Measurements from ENCODE around the gene IFNG. TPM values are rescaled to one million over a fixed set of nuclear protein-coding genes. Genes with fewer than 3 reads are reported as not detected.
"Not testable (repeated sequence)": the region's sequence is repeated elsewhere in the genome, so short reads cannot be mapped to it uniquely, and the experiment has no call there.

The IFNG gene
- not detected for total RNA-seq

GRCh38 chr12:68159681-68160304 lies at the start of gene IFNG:
Gene IFNG, minus strand, starts transcription at chr12:68159740. Its CDS starts 125 bp downstream, at chr12:68159615.
- no peak within 1 kb of the TSS for H3K9ac ChIP-seq (ENCODE audit: low read depth in 1 of 3, low read length in 3 of 3)
- no peaks in the 10 kb centered on the region for H3K27me3 ChIP-seq (ENCODE audit: control insufficient read depth in 3 of 3, insufficient read depth in 3 of 3, low read length in 3 of 3)
- H3K4me3 ChIP-seq (ENCODE audit: low read length in 3 of 3) = no peak within 1 kb of the TSS
- H3K4me1 ChIP-seq (ENCODE audit: control insufficient read depth in 3 of 3, insufficient read depth in 3 of 3, low read length in 3 of 3) = no peaks in the 10 kb centered on the region
- no peak within 1 kb of the TSS for H3K27ac ChIP-seq (ENCODE audit: low read depth, low read length)
- H3K36me3 ChIP-seq (ENCODE audit: control insufficient read depth in 3 of 3, insufficient read depth in 3 of 3, low read length in 3 of 3) = no peaks in the 10 kb centered on the region
- H3K9me3 ChIP-seq (ENCODE audit: control insufficient read depth in 3 of 3, low read length in 3 of 3) = no peaks in the 10 kb centered on the region

DNA sequence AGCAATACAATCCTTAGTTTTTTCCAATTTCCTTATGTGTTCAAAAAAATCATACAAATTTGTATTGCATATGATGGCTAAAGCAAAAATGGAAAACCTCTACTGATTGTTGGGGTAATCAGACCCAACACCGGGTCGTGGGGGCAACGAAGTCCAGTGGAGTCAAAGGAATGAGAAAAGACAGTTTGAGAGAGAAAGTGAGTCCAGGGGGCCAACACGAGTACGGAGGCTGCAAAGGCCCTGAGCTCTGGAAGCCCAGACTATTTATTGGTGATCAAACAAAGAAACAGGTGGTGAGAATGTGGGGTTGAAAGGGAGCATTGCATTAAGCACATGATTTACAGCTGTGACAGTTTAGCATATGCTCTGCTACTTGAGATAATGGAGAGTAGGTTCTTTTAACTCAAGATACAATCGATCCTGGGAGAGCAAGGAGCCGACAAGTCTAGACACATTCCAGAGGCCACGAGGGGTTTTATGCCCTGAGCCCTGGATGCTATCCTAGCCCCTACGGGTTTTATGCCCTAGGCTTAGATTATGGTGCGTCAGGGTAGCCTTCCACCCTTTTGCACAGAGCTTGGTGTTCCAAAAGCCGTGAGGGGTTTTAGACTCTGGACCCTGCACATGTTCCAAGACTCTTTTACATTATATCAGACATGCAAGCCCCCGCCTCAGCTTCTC lies 49.6 kb upstream of the IFNG start:
- not testable (repeated sequence) for H3K27me3 ChIP-seq (ENCODE audit: control insufficient read depth in 3 of 3, insufficient read depth in 3 of 3, low read length in 3 of 3); H3K9me3 ChIP-seq (ENCODE audit: control insufficient read depth in 3 of 3, low read length in 3 of 3); H3K36me3 ChIP-seq (ENCODE audit: control insufficient read depth in 3 of 3, insufficient read depth in 3 of 3, low read length in 3 of 3); H3K4me3 ChIP-seq (ENCODE audit: low read length in 3 of 3); H3K4me1 ChIP-seq (ENCODE audit: control insufficient read depth in 3 of 3, insufficient read depth in 3 of 3, low read length in 3 of 3); H3K27ac ChIP-seq (ENCODE audit: low read depth, low read length); H3K9ac ChIP-seq (ENCODE audit: low read depth in 1 of 3, low read length in 3 of 3)

DNA sequence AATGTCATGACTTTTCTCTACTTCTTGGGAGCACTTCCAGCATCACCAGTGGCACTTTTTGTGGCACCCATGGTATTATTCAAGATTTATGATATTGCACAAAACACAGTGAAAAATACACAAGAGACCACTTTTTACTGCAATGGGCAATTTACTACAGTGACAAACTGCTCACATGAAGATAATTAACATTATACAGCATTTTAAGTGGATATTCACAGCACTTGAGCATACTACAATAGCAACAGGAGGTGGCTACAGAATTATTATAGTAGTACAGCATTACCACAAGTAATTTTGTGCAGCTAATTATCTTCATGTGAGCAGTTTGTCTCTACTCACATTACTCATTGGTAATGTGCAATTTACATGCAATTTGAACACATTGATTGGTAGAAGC lies 47.7 kb upstream of the IFNG start:
- Histone ChIP-seq H3K36me3 (ENCODE audit: control insufficient read depth in 3 of 3, insufficient read depth in 3 of 3, low read length in 3 of 3) (no peaks in the 10 kb centered on the region), H3K4me1 (ENCODE audit: control insufficient read depth in 3 of 3, insufficient read depth in 3 of 3, low read length in 3 of 3) (no peaks in the 10 kb centered on the region), H3K9me3 (ENCODE audit: control insufficient read depth in 3 of 3, low read length in 3 of 3) (no peaks in the 10 kb centered on the region), H3K27ac (ENCODE audit: low read depth, low read length) (no peak overlapping the region), H3K9ac (ENCODE audit: low read depth in 1 of 3, low read length in 3 of 3) (no peak overlapping the region), H3K27me3 (ENCODE audit: control insufficient read depth in 3 of 3, insufficient read depth in 3 of 3, low read length in 3 of 3) (peaks cover 0 to 3% (median 0%) of the 10 kb centered on the region in 3 donors), H3K4me3 (ENCODE audit: low read length in 3 of 3) (no peak overlapping the region)

GRCh38 chr12:68206446-68206845 lies 46.9 kb upstream of the IFNG start:
- H3K9ac ChIP-seq (ENCODE audit: low read depth in 1 of 3, low read length in 3 of 3) = no peak overlapping the region
- H3K27ac ChIP-seq (ENCODE audit: low read depth, low read length) = no peak overlapping the region
- peaks cover 0 to 3% (median 0%) of the 10 kb centered on the region in 3 donors for H3K27me3 ChIP-seq (ENCODE audit: control insufficient read depth in 3 of 3, insufficient read depth in 3 of 3, low read length in 3 of 3)
- H3K4me3 ChIP-seq (ENCODE audit: low read length in 3 of 3) = no peak overlapping the region
- H3K36me3 ChIP-seq (ENCODE audit: control insufficient read depth in 3 of 3, insufficient read depth in 3 of 3, low read length in 3 of 3) = no peaks in the 10 kb centered on the region
- no peaks in the 10 kb centered on the region for H3K4me1 ChIP-seq (ENCODE audit: control insufficient read depth in 3 of 3, insufficient read depth in 3 of 3, low read length in 3 of 3)
- H3K9me3 ChIP-seq (ENCODE audit: control insufficient read depth in 3 of 3, low read length in 3 of 3) = no peaks in the 10 kb centered on the region

- H3K4me1 ChIP-seq (ENCODE audit: control insufficient read depth in 3 of 3, insufficient read depth in 3 of 3, low read length in 3 of 3) = no peaks in the 10 kb centered on the region
- H3K36me3 ChIP-seq (ENCODE audit: control insufficient read depth in 3 of 3, insufficient read depth in 3 of 3, low read length in 3 of 3) = no peaks in the 10 kb centered on the region
- H3K4me3 ChIP-seq (ENCODE audit: low read length in 3 of 3) = no peak overlapping the region
- H3K9me3 ChIP-seq (ENCODE audit: control insufficient read depth in 3 of 3, low read length in 3 of 3) = no peaks in the 10 kb centered on the region
- H3K27ac ChIP-seq (ENCODE audit: low read depth, low read length) = no peak overlapping the region
- no peak overlapping the region for H3K9ac ChIP-seq (ENCODE audit: low read depth in 1 of 3, low read length in 3 of 3)
- H3K27me3 ChIP-seq (ENCODE audit: control insufficient read depth in 3 of 3, insufficient read depth in 3 of 3, low read length in 3 of 3) = no peaks in the 10 kb centered on the region
Observed at GRCh38 chr12:68203460-68203875, 43.9 kb upstream of the IFNG start.

DNA sequence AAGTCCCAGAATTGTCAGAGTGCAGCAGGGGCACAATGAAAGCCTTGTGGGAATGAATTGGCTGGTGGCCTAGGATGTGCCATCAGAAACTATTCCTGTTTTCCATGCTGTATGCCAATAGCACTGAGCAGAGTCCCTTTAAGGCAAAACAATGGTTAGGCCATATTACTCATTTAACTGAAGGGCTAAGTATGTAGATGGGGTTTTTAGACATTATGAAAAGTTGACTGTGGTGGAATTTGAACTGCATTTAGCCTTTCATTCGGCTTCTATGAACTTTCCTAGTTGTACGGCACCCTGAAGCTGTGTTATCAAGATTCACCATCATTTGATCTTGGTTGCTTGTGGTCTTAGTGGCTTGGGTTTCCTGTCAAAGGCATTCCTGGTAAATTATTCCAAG lies 41.3 kb upstream of the IFNG start:
- Histone ChIP-seq H3K4me1 (ENCODE audit: control insufficient read depth in 3 of 3, insufficient read depth in 3 of 3, low read length in 3 of 3) (no peaks in the 10 kb centered on the region), H3K27ac (ENCODE audit: low read depth, low read length) (no peak overlapping the region), H3K9ac (ENCODE audit: low read depth in 1 of 3, low read length in 3 of 3) (no peak overlapping the region), H3K36me3 (ENCODE audit: control insufficient read depth in 3 of 3, insufficient read depth in 3 of 3, low read length in 3 of 3) (no peaks in the 10 kb centered on the region), H3K27me3 (ENCODE audit: control insufficient read depth in 3 of 3, insufficient read depth in 3 of 3, low read length in 3 of 3) (no peaks in the 10 kb centered on the region), H3K9me3 (ENCODE audit: control insufficient read depth in 3 of 3, low read length in 3 of 3) (no peaks in the 10 kb centered on the region), H3K4me3 (ENCODE audit: low read length in 3 of 3) (no peak overlapping the region)

DNA sequence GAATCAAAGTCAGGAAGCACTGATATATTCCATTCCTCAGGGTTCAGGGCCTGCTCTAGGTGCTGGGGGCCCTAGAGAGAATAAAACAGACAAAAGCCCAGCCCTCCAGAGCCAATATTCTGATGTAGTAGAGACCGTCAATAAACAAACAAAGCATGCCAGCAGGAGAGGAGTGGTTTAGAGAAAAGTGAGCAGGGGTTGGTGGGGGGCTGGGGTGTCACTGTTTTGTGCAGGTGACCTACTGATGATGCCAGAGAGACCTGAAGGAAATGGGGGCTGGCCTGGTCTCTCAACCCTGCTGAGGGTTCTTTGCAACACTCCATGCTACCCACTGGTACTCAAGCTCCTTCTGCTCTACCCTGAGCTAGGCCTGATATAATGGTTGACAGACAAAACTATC lies 39.6 kb upstream of the IFNG start:
- H3K4me3 ChIP-seq (ENCODE audit: low read length in 3 of 3) = no peak overlapping the region
- H3K36me3 ChIP-seq (ENCODE audit: control insufficient read depth in 3 of 3, insufficient read depth in 3 of 3, low read length in 3 of 3) = no peaks in the 10 kb centered on the region

DNA sequence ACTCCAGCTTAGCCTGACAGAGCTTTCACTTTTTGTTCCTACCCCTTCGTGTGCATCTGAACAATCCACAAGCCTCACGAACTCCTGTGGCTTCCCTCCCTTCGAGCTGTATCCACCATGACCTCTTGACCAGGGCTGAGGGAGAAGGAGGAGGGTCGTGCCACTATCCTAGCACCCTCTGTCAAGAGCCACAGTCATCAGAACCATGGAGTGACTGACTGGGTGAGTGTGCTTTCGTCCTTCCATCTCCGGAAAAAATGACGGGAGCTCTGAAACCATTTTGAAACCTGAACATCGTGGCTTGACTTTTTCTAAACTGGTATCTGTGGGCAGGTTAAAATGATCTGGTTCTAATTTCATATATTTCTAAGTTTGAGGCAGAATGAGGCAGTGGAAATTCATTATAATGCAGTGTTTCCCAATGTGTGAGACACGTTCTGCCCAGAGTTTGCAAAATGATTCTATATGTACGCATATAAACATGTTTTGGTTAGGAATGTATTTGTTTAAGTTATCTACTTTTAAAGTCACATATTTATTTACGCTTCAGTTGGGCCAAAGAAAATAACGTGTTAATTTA lies 39.1 kb upstream of the IFNG start:
- Histone ChIP-seq H3K9ac (ENCODE audit: low read depth in 1 of 3, low read length in 3 of 3) (no peak overlapping the region), H3K9me3 (ENCODE audit: control insufficient read depth in 3 of 3, low read length in 3 of 3) (no peaks in the 10 kb centered on the region), H3K36me3 (ENCODE audit: control insufficient read depth in 3 of 3, insufficient read depth in 3 of 3, low read length in 3 of 3) (no peaks in the 10 kb centered on the region), H3K27me3 (ENCODE audit: control insufficient read depth in 3 of 3, insufficient read depth in 3 of 3, low read length in 3 of 3) (no peaks in the 10 kb centered on the region), H3K4me3 (ENCODE audit: low read length in 3 of 3) (no peak overlapping the region), H3K4me1 (ENCODE audit: control insufficient read depth in 3 of 3, insufficient read depth in 3 of 3, low read length in 3 of 3) (no peaks in the 10 kb centered on the region), H3K27ac (ENCODE audit: low read depth, low read length) (no peak overlapping the region)

More for the DNA sequence above, 39.6 kb upstream of the IFNG start:
- no peak overlapping the region for H3K27ac ChIP-seq (ENCODE audit: low read depth, low read length)
- no peaks in the 10 kb centered on the region for H3K27me3 ChIP-seq (ENCODE audit: control insufficient read depth in 3 of 3, insufficient read depth in 3 of 3, low read length in 3 of 3)
- H3K9me3 ChIP-seq (ENCODE audit: control insufficient read depth in 3 of 3, low read length in 3 of 3) = no peaks in the 10 kb centered on the region
- H3K4me1 ChIP-seq (ENCODE audit: control insufficient read depth in 3 of 3, insufficient read depth in 3 of 3, low read length in 3 of 3) = no peaks in the 10 kb centered on the region
- H3K9ac ChIP-seq (ENCODE audit: low read depth in 1 of 3, low read length in 3 of 3) = no peak overlapping the region

DNA sequence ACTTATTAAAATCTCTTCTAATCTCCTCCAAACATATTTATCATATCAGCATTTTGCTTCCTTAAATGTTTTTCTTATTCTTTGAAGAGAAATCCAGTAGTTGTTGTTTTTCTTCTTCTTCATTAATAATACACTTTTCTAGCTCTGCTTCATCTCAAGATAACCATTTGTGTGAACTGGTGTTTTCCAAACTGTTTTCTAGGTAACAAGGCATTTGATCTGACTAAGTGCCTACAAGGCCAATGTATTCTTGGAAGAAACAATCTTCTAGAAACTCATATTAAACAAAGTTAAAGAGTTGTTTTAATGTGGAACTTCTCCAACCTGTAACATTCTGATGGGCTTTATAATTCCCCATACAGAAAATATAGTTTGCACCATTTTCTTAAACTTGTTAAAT lies 30.8 kb upstream of the IFNG start:
- Histone ChIP-seq H3K9me3 (ENCODE audit: control insufficient read depth in 3 of 3, low read length in 3 of 3) (no peaks in the 10 kb centered on the region), H3K27me3 (ENCODE audit: control insufficient read depth in 3 of 3, insufficient read depth in 3 of 3, low read length in 3 of 3) (peaks cover 0 to 3% (median 0%) of the 10 kb centered on the region in 3 donors), H3K27ac (ENCODE audit: low read depth, low read length) (no peak overlapping the region), H3K4me1 (ENCODE audit: control insufficient read depth in 3 of 3, insufficient read depth in 3 of 3, low read length in 3 of 3) (no peaks in the 10 kb centered on the region), H3K4me3 (ENCODE audit: low read length in 3 of 3) (no peak overlapping the region), H3K36me3 (ENCODE audit: control insufficient read depth in 3 of 3, insufficient read depth in 3 of 3, low read length in 3 of 3) (no peaks in the 10 kb centered on the region), H3K9ac (ENCODE audit: low read depth in 1 of 3, low read length in 3 of 3) (no peak overlapping the region)

GRCh38 chr12:68189821-68190242 lies 30.3 kb upstream of the IFNG start:
- H3K9ac ChIP-seq (ENCODE audit: low read depth in 1 of 3, low read length in 3 of 3) = no peak overlapping the region
- H3K4me3 ChIP-seq (ENCODE audit: low read length in 3 of 3) = no peak overlapping the region
- H3K27ac ChIP-seq (ENCODE audit: low read depth, low read length) = no peak overlapping the region
- no peaks in the 10 kb centered on the region for H3K9me3 ChIP-seq (ENCODE audit: control insufficient read depth in 3 of 3, low read length in 3 of 3)
- no peaks in the 10 kb centered on the region for H3K4me1 ChIP-seq (ENCODE audit: control insufficient read depth in 3 of 3, insufficient read depth in 3 of 3, low read length in 3 of 3)
- H3K27me3 ChIP-seq (ENCODE audit: control insufficient read depth in 3 of 3, insufficient read depth in 3 of 3, low read length in 3 of 3) = peaks cover 0 to 3% (median 0%) of the 10 kb centered on the region in 3 donors
- no peaks in the 10 kb centered on the region for H3K36me3 ChIP-seq (ENCODE audit: control insufficient read depth in 3 of 3, insufficient read depth in 3 of 3, low read length in 3 of 3)
